HepG2 (cell line): Measurements from ENCODE around the gene ELFN1. TPM values are rescaled to one million over a fixed set of nuclear protein-coding genes. Genes with fewer than 3 reads are reported as not detected.
"Not testable (repeated sequence)": the region's sequence is repeated elsewhere in the genome, so short reads cannot be mapped to it uniquely, and the experiment has no call there.

Experiments
- ATAC-seq: fragments of 200-7000 bp; cut with Tn5 transposase; 3 replicates; pipeline ENCODE4 v1.9.1; 2020; ENCODE audit warnings: mild to moderate bottlenecking, moderate library complexity
- BruUV-seq: library from RNA; stranded (reverse); fragments of 400-500 nt; replicated peaks from 2 replicates; lab custom pipeline; 2021; lab: Mats Ljungman, UMichigan
- CTCF ChIA-PET: fragments of 300-600 bp; formaldehyde crosslinking; extraction: SDS; loops from one replicate; lab custom pipeline; 2021; ENCODE audit warnings: low total read pairs, inconsistent platforms, low intra/inter-chr PET ratio; lab: Yijun Ruan, JAX
- POLR2A ChIA-PET: fragments of 350-600 bp; sonication (Branson Sonifier 250); formaldehyde crosslinking; loops from one replicate; lab custom pipeline; 2020; ENCODE audit warnings: antibody characterized with exemption, inconsistent platforms; lab: Yijun Ruan, JAX
- DNase-seq: peaks from one replicate; pipeline ENCODE4 v3.0.0-alpha.2; 2015; ENCODE audit warnings: low spot score
- FAIRE-seq: peaks from 3 replicates; lab custom pipeline; 2011; peaks lifted over from hg19 to GRCh38; lab: Jason Lieb, UNC
- H2AFZ ChIP-seq: one replicate; pipeline ENCODE4 v1.6.1; 2011; ENCODE audit warnings: low read length, inconsistent platforms
- H3K27ac ChIP-seq: fragments of 300-600 bp; 3 replicates; pipeline ENCODE4 v1.8.0; 2011; ENCODE audit warnings: mixed run types, mild to moderate bottlenecking, mixed read lengths, low read length, inconsistent platforms; ENCODE audit not compliant: insufficient read depth; ENCODE audit errors: extremely low read length
- H3K27me3 ChIP-seq, 2 experiments: fragments of 200-600 bp in 1 of 2; 2 replicates in 1 of 2; 3 replicates in 1 of 2; pipeline versions ENCODE4 v1.6.0 to v1.8.0; 2011; ENCODE audit warnings: low read length in 2 of 2, mild to moderate bottlenecking in 2 of 2, moderate library complexity in 2 of 2, inconsistent platforms in 1 of 2; ENCODE audit not compliant: insufficient read depth in 2 of 2, control insufficient read depth in 1 of 2
- H3K36me3 ChIP-seq, 2 experiments: fragments of 200-600 bp in 1 of 2; replicated peaks in 1 of 2; 2 replicates in 1 of 2; 3 replicates in 1 of 2; pipeline versions ENCODE4 v1.5.1 to v1.8.0; 2011; ENCODE audit warnings: low read length in 2 of 2, inconsistent platforms in 1 of 2; ENCODE audit not compliant: insufficient read depth in 2 of 2, control insufficient read depth in 1 of 2
- H3K4me1 ChIP-seq: 2 replicates; pipeline ENCODE4 v1.5.1; 2012; ENCODE audit warnings: low read length, inconsistent platforms; ENCODE audit not compliant: insufficient read depth
- H3K4me2 ChIP-seq: 2 replicates; pipeline ENCODE4 v1.6.0; 2011; ENCODE audit warnings: low read depth, low read length, inconsistent platforms
- H3K4me3 ChIP-seq, 3 experiments: fragments of 200-600 bp in 1 of 3; sonication (generic), shearing (Covaris generic) in 1 of 3; replicated peaks in 1 of 3; 2 replicates each; pipeline ENCODE4 v1.5.1; 2011 to 2016; ENCODE audit warnings: low read length in 3 of 3, inconsistent platforms in 2 of 3, low read depth in 2 of 3, mild to moderate bottlenecking in 2 of 3, control low read depth in 1 of 3, mixed read lengths in 1 of 3; ENCODE audit not compliant: insufficient read depth in 1 of 3
- H3K79me2 ChIP-seq: one replicate; pipeline ENCODE4 v1.6.1; 2011; ENCODE audit warnings: low read length, inconsistent platforms; ENCODE audit not compliant: insufficient read depth
- H3K9ac ChIP-seq: 2 replicates; pipeline ENCODE4 v1.6.0; 2011; ENCODE audit warnings: mild to moderate bottlenecking, low read depth, low read length, inconsistent platforms; ENCODE audit not compliant: insufficient read depth
- H3K9me3 ChIP-seq: 2 replicates; pipeline ENCODE4 v1.5.1; 2012; ENCODE audit warnings: mild to moderate bottlenecking, low read length
- H4K20me1 ChIP-seq: 2 replicates; pipeline ENCODE4 v1.6.0; 2011; ENCODE audit warnings: inconsistent platforms, mild to moderate bottlenecking, low read length, moderate library complexity; ENCODE audit not compliant: insufficient read depth
- HNRNPK ChIP-seq: fragments of 200-400 bp; formaldehyde crosslinking; IDR thresholded peaks from 2 replicates; pipeline ENCODE4 v1.6.1; 2018; ENCODE audit warnings: low read length, low read depth, moderate library complexity, mild to moderate bottlenecking; ENCODE audit not compliant: poor library complexity, severe bottlenecking
- MYNN ChIP-seq: sonication (generic); formaldehyde crosslinking; IDR thresholded peaks from 2 replicates; pipeline ENCODE4 v1.4.0; 2020; ENCODE audit warnings: mild to moderate bottlenecking, low read depth, missing genetic modification reagents
- PITX1 ChIP-seq: sonication (generic); formaldehyde crosslinking; IDR thresholded peaks from 2 replicates; pipeline ENCODE4 v1.5.1; 2020; ENCODE audit warnings: mild to moderate bottlenecking, missing genetic modification reagents
- SP140L ChIP-seq: sonication (generic); formaldehyde crosslinking; IDR thresholded peaks from 2 replicates; pipeline ENCODE4 v1.4.0; 2020; ENCODE audit warnings: missing genetic modification reagents, borderline replicate concordance
- SRSF4 ChIP-seq: fragments of 200-400 bp; formaldehyde crosslinking; IDR thresholded peaks from one replicate; pipeline ENCODE4 v1.6.1; 2018; ENCODE audit warnings: mild to moderate bottlenecking, low read depth, low read length, moderate library complexity; ENCODE audit not compliant: poor library complexity, severe bottlenecking
- ZNF263 ChIP-seq: sonication (generic); formaldehyde crosslinking; IDR thresholded peaks from 2 replicates; pipeline ENCODE4 v1.4.0; 2020; ENCODE audit warnings: missing genetic modification reagents
- ZNF30 ChIP-seq: sonication (generic); formaldehyde crosslinking; IDR thresholded peaks from 2 replicates; pipeline ENCODE4 v1.5.0; 2020; ENCODE audit warnings: mild to moderate bottlenecking, missing genetic modification reagents
- ZNF749 ChIP-seq: sonication (generic); formaldehyde crosslinking; IDR thresholded peaks from 2 replicates; pipeline ENCODE4 v1.8.0; 2022; ENCODE audit warnings: mild to moderate bottlenecking, missing genetic modification reagents, moderate library complexity, borderline replicate concordance
- ZNF891 ChIP-seq: sonication (generic); formaldehyde crosslinking; IDR thresholded peaks from 2 replicates; pipeline ENCODE4 v1.5.0; 2020; ENCODE audit warnings: mild to moderate bottlenecking, missing genetic modification reagents
- WGBS: methylation state at CpG from one replicate; pipeline ENCODE4 v1.1.6; 2017; ENCODE audit warnings: low lambda C conversion rate; 5-methylcytosine and 5-hydroxymethylcytosine counted together
- in situ Hi-C: cut with HindIII; loops from 2 replicates; pipeline ENCODE4 v1.10.0; 2017; ENCODE audit warnings: low pct_unique_long_range_greater_than_20kb; ENCODE audit not compliant: extremely low pct_ligation_motif_present
- intact Hi-C: fragments of 100-400 bp; cut with micrococcal nuclease; formaldehyde crosslinking; loops from one replicate; pipeline ENCODE4 v1.10.0; 2022; ENCODE audit not compliant: unreplicated experiment
- polyA plus RNA-seq, 8 experiments: library from polyadenylated mRNA; depleted of rRNA in 3 of 8; stranded (reverse) in 7 of 8; unstranded in 1 of 8; fragments of >200 nt; fragmentation: Illumina TruSeq in 4 of 8; extraction: Trizol in 4 of 8; gene quantifications; 2 replicates each; pipeline versions ENCODE4 v1.2.1 to v1.2.3, GENCODE V29; 2011 to 2016; ENCODE audit warnings: low read depth in 4 of 8, missing spikeins in 1 of 8, mixed read lengths in 1 of 8; ENCODE audit not compliant: insufficient read depth in 1 of 8
- total RNA-seq, 5 experiments: library from RNA; depleted of rRNA; stranded (reverse); fragments of >200 nt; fragmentation: Illumina TruSeq; extraction: Trizol; gene quantifications; 2 replicates each; pipeline ENCODE4 v1.2.3, GENCODE V29; 2016; ENCODE audit warnings: low read depth in 1 of 5
- TF ChIP-seq, protein P1 (sequence below): sonication (generic); formaldehyde crosslinking; IDR thresholded peaks from 2 replicates; pipeline ENCODE4 v1.8.1; 2023; ENCODE audit warnings: missing genetic modification reagents, inconsistent platforms, borderline replicate concordance
- TF ChIP-seq, protein P2 (sequence below): sonication (generic); formaldehyde crosslinking; IDR thresholded peaks from 2 replicates; pipeline ENCODE4 v1.5.1; 2020; ENCODE audit warnings: mild to moderate bottlenecking, missing genetic modification reagents, moderate library complexity

Gene ELFN1
- total and polyA plus RNA-seq, 2 of the 13 experiments (the other 11 are each of a cell fraction or from before 2014, with no cell fraction given) = 0.13 to 0.18 TPM

DNA sequence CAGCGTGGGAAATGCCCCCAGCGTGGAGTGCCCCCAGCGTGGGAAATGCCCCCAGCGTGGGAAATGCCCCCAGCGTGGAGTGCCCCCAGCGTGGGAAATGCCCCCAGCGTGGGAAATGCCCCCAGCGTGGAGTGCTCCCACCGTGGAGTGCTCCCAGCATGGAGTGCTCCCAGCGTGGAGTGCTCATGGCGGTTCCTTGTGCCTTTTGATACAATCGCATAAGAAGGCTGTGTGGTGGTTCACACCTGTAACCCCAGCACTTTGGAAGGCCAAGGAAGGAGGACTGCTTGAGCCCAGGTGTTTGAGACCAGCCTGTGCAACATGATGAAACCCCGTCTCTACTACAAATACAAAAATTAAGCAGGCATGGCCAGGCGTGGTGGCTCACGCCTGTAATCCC lies 93.8 kb downstream of the ELFN1 start:
- POLR2A ChIA-PET = not testable (repeated sequence)

DNA sequence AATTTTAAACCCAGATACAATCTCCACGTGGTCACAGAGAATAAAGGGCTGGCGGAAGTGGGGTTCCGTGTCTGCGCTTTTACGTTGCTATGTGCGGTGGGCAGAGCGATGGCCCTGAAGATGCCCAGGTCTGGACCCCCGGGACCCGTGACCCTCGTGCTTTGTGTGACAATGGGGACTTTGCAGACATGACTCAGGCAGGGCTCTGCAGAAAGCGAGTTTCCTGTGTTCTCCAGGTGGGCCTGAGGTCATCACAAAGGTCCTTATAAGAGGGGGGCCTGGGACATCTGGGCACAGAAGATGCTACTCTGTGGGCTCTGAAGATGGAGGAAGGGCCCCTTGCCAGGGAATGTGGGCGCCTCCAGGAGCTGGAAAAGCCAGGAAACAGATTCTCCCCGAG lies 95.3 kb downstream of the ELFN1 start:
- no peak overlapping the region for H3K4me3 ChIP-seq
- no peak overlapping the region for H2AFZ ChIP-seq
- no peaks in the 10 kb centered on the region for H3K36me3 ChIP-seq
- in situ Hi-C loops = no loop called here
- ChIA-PET CTCF (interaction anchor here (1.2 kb wide), 1 partner anchor 101 kb away, joined by 4 read pairs; no protein-coding TSS in a partner anchor), POLR2A (no interaction called here)
- H3K27me3 ChIP-seq = peaks cover under 1 to 13% of the 10 kb centered on the region in 2 experiments; a peak in 3 of 5 replicates
- TF ChIP-seq ZNF30 = no peak
- TF ChIP-seq, protein P1, sequence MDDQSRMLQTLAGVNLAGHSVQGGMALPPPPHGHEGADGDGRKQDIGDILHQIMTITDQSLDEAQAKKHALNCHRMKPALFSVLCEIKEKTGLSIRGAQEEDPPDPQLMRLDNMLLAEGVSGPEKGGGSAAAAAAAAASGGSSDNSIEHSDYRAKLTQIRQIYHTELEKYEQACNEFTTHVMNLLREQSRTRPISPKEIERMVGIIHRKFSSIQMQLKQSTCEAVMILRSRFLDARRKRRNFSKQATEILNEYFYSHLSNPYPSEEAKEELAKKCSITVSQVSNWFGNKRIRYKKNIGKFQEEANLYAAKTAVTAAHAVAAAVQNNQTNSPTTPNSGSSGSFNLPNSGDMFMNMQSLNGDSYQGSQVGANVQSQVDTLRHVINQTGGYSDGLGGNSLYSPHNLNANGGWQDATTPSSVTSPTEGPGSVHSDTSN (CRISPR knock-in tag) = no peak
- no peak for TF ChIP-seq SRSF4
- TF ChIP-seq, protein P2, sequence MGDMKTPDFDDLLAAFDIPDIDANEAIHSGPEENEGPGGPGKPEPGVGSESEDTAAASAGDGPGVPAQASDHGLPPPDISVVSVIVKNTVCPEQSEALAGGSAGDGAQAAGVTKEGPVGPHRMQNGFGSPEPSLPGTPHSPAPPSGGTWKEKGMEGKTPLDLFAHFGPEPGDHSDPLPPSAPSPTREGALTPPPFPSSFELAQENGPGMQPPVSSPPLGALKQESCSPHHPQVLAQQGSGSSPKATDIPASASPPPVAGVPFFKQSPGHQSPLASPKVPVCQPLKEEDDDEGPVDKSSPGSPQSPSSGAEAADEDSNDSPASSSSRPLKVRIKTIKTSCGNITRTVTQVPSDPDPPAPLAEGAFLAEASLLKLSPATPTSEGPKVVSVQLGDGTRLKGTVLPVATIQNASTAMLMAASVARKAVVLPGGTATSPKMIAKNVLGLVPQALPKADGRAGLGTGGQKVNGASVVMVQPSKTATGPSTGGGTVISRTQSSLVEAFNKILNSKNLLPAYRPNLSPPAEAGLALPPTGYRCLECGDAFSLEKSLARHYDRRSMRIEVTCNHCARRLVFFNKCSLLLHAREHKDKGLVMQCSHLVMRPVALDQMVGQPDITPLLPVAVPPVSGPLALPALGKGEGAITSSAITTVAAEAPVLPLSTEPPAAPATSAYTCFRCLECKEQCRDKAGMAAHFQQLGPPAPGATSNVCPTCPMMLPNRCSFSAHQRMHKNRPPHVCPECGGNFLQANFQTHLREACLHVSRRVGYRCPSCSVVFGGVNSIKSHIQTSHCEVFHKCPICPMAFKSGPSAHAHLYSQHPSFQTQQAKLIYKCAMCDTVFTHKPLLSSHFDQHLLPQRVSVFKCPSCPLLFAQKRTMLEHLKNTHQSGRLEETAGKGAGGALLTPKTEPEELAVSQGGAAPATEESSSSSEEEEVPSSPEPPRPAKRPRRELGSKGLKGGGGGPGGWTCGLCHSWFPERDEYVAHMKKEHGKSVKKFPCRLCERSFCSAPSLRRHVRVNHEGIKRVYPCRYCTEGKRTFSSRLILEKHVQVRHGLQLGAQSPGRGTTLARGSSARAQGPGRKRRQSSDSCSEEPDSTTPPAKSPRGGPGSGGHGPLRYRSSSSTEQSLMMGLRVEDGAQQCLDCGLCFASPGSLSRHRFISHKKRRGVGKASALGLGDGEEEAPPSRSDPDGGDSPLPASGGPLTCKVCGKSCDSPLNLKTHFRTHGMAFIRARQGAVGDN (CRISPR knock-in tag) = no peak
- TF ChIP-seq HNRNPK = no peak
- TF ChIP-seq SP140L (CRISPR knock-in tag) = no peak
- no peak for TF ChIP-seq PITX1 (CRISPR knock-in tag)
- no peak for TF ChIP-seq ZNF749 (CRISPR knock-in tag)
- TF ChIP-seq MYNN = no peak
- no peak for TF ChIP-seq ZNF891 (CRISPR knock-in tag)
- DNase-seq (no peak), ATAC-seq (no peak), FAIRE-seq (no peak)
- WGBS = 49% methylated on average over 12 of the region's 13 CpGs
- no peak overlapping the region for H3K9ac ChIP-seq
- peaks cover 22% of the 10 kb centered on the region for H3K4me1 ChIP-seq
- H3K79me2 ChIP-seq = no peaks in the 10 kb centered on the region
- H3K4me2 ChIP-seq = no peak overlapping the region
- no peaks in the 10 kb centered on the region for H3K9me3 ChIP-seq
- H3K27ac ChIP-seq = no peak overlapping the region
- intact Hi-C loops = no loop called here
- H4K20me1 ChIP-seq = no peaks in the 10 kb centered on the region
- no TSS peak for BruUV-seq

More for the DNA sequence above, 93.8 kb downstream of the ELFN1 start:
- ATAC-seq, CTCF ChIA-PET: not testable (repeated sequence)
- peak; percentile 97 for TF ChIP-seq ZNF263 (CRISPR knock-in tag)
- TF ChIP-seq, all 625 proteins: peak for 1; not testable (repeated sequence) for 624
- H3K4me1 ChIP-seq = peaks cover 22% of the 10 kb centered on the region
- H3K36me3 ChIP-seq, DNase-seq, H2AFZ ChIP-seq, H3K27me3 ChIP-seq, H3K9ac ChIP-seq, FAIRE-seq, BruUV-seq, H3K79me2 ChIP-seq, H3K4me3 ChIP-seq, H4K20me1 ChIP-seq, H3K4me2 ChIP-seq, H3K27ac ChIP-seq, H3K9me3 ChIP-seq, intact Hi-C loops, in situ Hi-C loops: not testable (repeated sequence)
- WGBS = 83% methylated on average over 5 of the region's 15 CpGs
